ENCODE results near the gene SLC22A2. TPM values are rescaled to one million over a fixed set of nuclear protein-coding genes. Genes with fewer than 3 reads are reported as not detected.

SLC22A2 gene
- polyA plus RNA-seq, 2 donors, result 0.18 TPM; not detected in 1

- 46 to 61% methylated on average over 1 of the region's 1 CpG for WGBS, 2 donors
- no peaks in the 10 kb centered on the region for H3K9me3 ChIP-seq (ENCODE audit: control insufficient read depth in 2 of 2, insufficient read depth in 1 of 2, low read depth in 1 of 2, low read length in 1 of 2)
- H3K27me3 ChIP-seq (ENCODE audit: control insufficient read depth in 1 of 2, insufficient read depth in 2 of 2, low read length in 2 of 2), result no peaks in the 10 kb centered on the region
- no peak overlapping the region for H3K4me3 ChIP-seq (ENCODE audit: low read depth in 1 of 2, low read length in 2 of 2)
- no peaks in the 10 kb centered on the region for H3K36me3 ChIP-seq (ENCODE audit: control insufficient read depth in 2 of 2, insufficient read depth in 2 of 2, low read length in 1 of 2)
- no peaks in the 10 kb centered on the region for H3K4me1 ChIP-seq (ENCODE audit: control insufficient read depth in 2 of 2, insufficient read depth in 2 of 2, low read length in 1 of 2)
- no peak overlapping the region for H3K27ac ChIP-seq (ENCODE audit: low read depth in 2 of 2, low read length in 1 of 2)
These were observed 77.9 kb downstream of the SLC22A2 start for GRCh38 chr6:160180706-160181105.

- 86 to 87% methylated on average over 5 of the region's 5 CpGs for WGBS, 2 donors
- H3K36me3 ChIP-seq (ENCODE audit: control insufficient read depth in 2 of 2, insufficient read depth in 2 of 2, low read length in 1 of 2), result no peaks in the 10 kb centered on the region
- no peaks in the 10 kb centered on the region for H3K4me1 ChIP-seq (ENCODE audit: control insufficient read depth in 2 of 2, insufficient read depth in 2 of 2, low read length in 1 of 2)
- H3K27me3 ChIP-seq (ENCODE audit: control insufficient read depth in 1 of 2, insufficient read depth in 2 of 2, low read length in 2 of 2), result no peaks in the 10 kb centered on the region
- H3K27ac ChIP-seq (ENCODE audit: low read depth in 2 of 2, low read length in 1 of 2), result no peak overlapping the region
- no peak overlapping the region for H3K4me3 ChIP-seq (ENCODE audit: low read depth in 1 of 2, low read length in 2 of 2)
- H3K9me3 ChIP-seq (ENCODE audit: control insufficient read depth in 2 of 2, insufficient read depth in 1 of 2, low read depth in 1 of 2, low read length in 1 of 2), result no peaks in the 10 kb centered on the region
These were observed 80.3 kb downstream of the SLC22A2 start for GRCh38 chr6:160178271-160178670.

GRCh38 chr6:160177220-160177619, 81.4 kb downstream of the SLC22A2 start:
- Histone ChIP-seq H3K4me3 (ENCODE audit: low read depth in 1 of 2, low read length in 2 of 2) (no peak overlapping the region), H3K9me3 (ENCODE audit: control insufficient read depth in 2 of 2, insufficient read depth in 1 of 2, low read depth in 1 of 2, low read length in 1 of 2) (no peaks in the 10 kb centered on the region), H3K4me1 (ENCODE audit: control insufficient read depth in 2 of 2, insufficient read depth in 2 of 2, low read length in 1 of 2) (no peaks in the 10 kb centered on the region), H3K27ac (ENCODE audit: low read depth in 2 of 2, low read length in 1 of 2) (no peak overlapping the region), H3K36me3 (ENCODE audit: control insufficient read depth in 2 of 2, insufficient read depth in 2 of 2, low read length in 1 of 2) (no peaks in the 10 kb centered on the region), H3K27me3 (ENCODE audit: control insufficient read depth in 1 of 2, insufficient read depth in 2 of 2, low read length in 2 of 2) (no peaks in the 10 kb centered on the region)
- 42% methylated on average over 2 of the region's 2 CpGs for WGBS, 2 donors

- Histone ChIP-seq H3K4me3 (ENCODE audit: low read depth in 1 of 2, low read length in 2 of 2) (no peak overlapping the region), H3K27me3 (ENCODE audit: control insufficient read depth in 1 of 2, insufficient read depth in 2 of 2, low read length in 2 of 2) (no peaks in the 10 kb centered on the region), H3K4me1 (ENCODE audit: control insufficient read depth in 2 of 2, insufficient read depth in 2 of 2, low read length in 1 of 2) (no peaks in the 10 kb centered on the region), H3K36me3 (ENCODE audit: control insufficient read depth in 2 of 2, insufficient read depth in 2 of 2, low read length in 1 of 2) (no peaks in the 10 kb centered on the region), H3K9me3 (ENCODE audit: control insufficient read depth in 2 of 2, insufficient read depth in 1 of 2, low read depth in 1 of 2, low read length in 1 of 2) (no peaks in the 10 kb centered on the region), H3K27ac (ENCODE audit: low read depth in 2 of 2, low read length in 1 of 2) (no peak overlapping the region)
- 37% methylated on average over 2 of the region's 2 CpGs for WGBS, 2 donors
These were observed 83.9 kb downstream of the SLC22A2 start for GRCh38 chr6:160174681-160175080.

- H3K9me3 ChIP-seq (ENCODE audit: control insufficient read depth in 2 of 2, insufficient read depth in 1 of 2, low read depth in 1 of 2, low read length in 1 of 2), result no peaks in the 10 kb centered on the region
- WGBS, 2 donors, result 57% methylated on average over 9 of the region's 9 CpGs
- no peaks in the 10 kb centered on the region for H3K27me3 ChIP-seq (ENCODE audit: control insufficient read depth in 1 of 2, insufficient read depth in 2 of 2, low read length in 2 of 2)
- no peaks in the 10 kb centered on the region for H3K36me3 ChIP-seq (ENCODE audit: control insufficient read depth in 2 of 2, insufficient read depth in 2 of 2, low read length in 1 of 2)
- no peaks in the 10 kb centered on the region for H3K4me1 ChIP-seq (ENCODE audit: control insufficient read depth in 2 of 2, insufficient read depth in 2 of 2, low read length in 1 of 2)
- no peak overlapping the region for H3K4me3 ChIP-seq (ENCODE audit: low read depth in 1 of 2, low read length in 2 of 2)
- H3K27ac ChIP-seq (ENCODE audit: low read depth in 2 of 2, low read length in 1 of 2), result no peak overlapping the region
These were observed 84.7 kb downstream of the SLC22A2 start for GRCh38 chr6:160173806-160174527.

- no peaks in the 10 kb centered on the region for H3K9me3 ChIP-seq (ENCODE audit: control insufficient read depth in 2 of 2, insufficient read depth in 1 of 2, low read depth in 1 of 2, low read length in 1 of 2)
- no peaks in the 10 kb centered on the region for H3K36me3 ChIP-seq (ENCODE audit: control insufficient read depth in 2 of 2, insufficient read depth in 2 of 2, low read length in 1 of 2)
- H3K27me3 ChIP-seq (ENCODE audit: control insufficient read depth in 1 of 2, insufficient read depth in 2 of 2, low read length in 2 of 2), result no peaks in the 10 kb centered on the region
- H3K27ac ChIP-seq (ENCODE audit: low read depth in 2 of 2, low read length in 1 of 2), result no peak overlapping the region
- no peak overlapping the region for H3K4me3 ChIP-seq (ENCODE audit: low read depth in 1 of 2, low read length in 2 of 2)
- H3K4me1 ChIP-seq (ENCODE audit: control insufficient read depth in 2 of 2, insufficient read depth in 2 of 2, low read length in 1 of 2), result no peaks in the 10 kb centered on the region
- 91 to 93% methylated on average over 5 of the region's 5 CpGs for WGBS, 2 donors
These were observed 85.9 kb downstream of the SLC22A2 start for GRCh38 chr6:160172704-160173103.

GRCh38 chr6:160170018-160170680, 88.5 kb downstream of the SLC22A2 start:
- H3K27me3 ChIP-seq (ENCODE audit: control insufficient read depth in 1 of 2, insufficient read depth in 2 of 2, low read length in 2 of 2), result no peaks in the 10 kb centered on the region
- no peak overlapping the region for H3K4me3 ChIP-seq (ENCODE audit: low read depth in 1 of 2, low read length in 2 of 2)
- H3K27ac ChIP-seq (ENCODE audit: low read depth in 2 of 2, low read length in 1 of 2), result no peak overlapping the region
- H3K4me1 ChIP-seq (ENCODE audit: control insufficient read depth in 2 of 2, insufficient read depth in 2 of 2, low read length in 1 of 2), result no peaks in the 10 kb centered on the region
- peaks cover 0 to 3% of the 10 kb centered on the region in 2 donors for H3K9me3 ChIP-seq (ENCODE audit: control insufficient read depth in 2 of 2, insufficient read depth in 1 of 2, low read depth in 1 of 2, low read length in 1 of 2)
- H3K36me3 ChIP-seq (ENCODE audit: control insufficient read depth in 2 of 2, insufficient read depth in 2 of 2, low read length in 1 of 2), result no peaks in the 10 kb centered on the region
- WGBS, 2 donors, result 54 to 60% methylated on average over 6 of the region's 6 CpGs

- Histone ChIP-seq H3K27me3 (ENCODE audit: control insufficient read depth in 1 of 2, insufficient read depth in 2 of 2, low read length in 2 of 2) (no peaks in the 10 kb centered on the region), H3K4me1 (ENCODE audit: control insufficient read depth in 2 of 2, insufficient read depth in 2 of 2, low read length in 1 of 2) (no peaks in the 10 kb centered on the region), H3K27ac (ENCODE audit: low read depth in 2 of 2, low read length in 1 of 2) (no peak overlapping the region), H3K9me3 (ENCODE audit: control insufficient read depth in 2 of 2, insufficient read depth in 1 of 2, low read depth in 1 of 2, low read length in 1 of 2) (peaks cover 0 to 3% of the 10 kb centered on the region in 2 donors), H3K36me3 (ENCODE audit: control insufficient read depth in 2 of 2, insufficient read depth in 2 of 2, low read length in 1 of 2) (no peaks in the 10 kb centered on the region), H3K4me3 (ENCODE audit: low read depth in 1 of 2, low read length in 2 of 2) (no peak overlapping the region)
- WGBS, 2 donors, result 73% methylated on average over 7 of the region's 7 CpGs
These were observed 90.8 kb downstream of the SLC22A2 start for GRCh38 chr6:160167604-160168399.

Data from esophagus (tissue), 2 donors.